Measurements from ENCODE around the gene GTF3C4.

The GTF3C4 gene, protein sequence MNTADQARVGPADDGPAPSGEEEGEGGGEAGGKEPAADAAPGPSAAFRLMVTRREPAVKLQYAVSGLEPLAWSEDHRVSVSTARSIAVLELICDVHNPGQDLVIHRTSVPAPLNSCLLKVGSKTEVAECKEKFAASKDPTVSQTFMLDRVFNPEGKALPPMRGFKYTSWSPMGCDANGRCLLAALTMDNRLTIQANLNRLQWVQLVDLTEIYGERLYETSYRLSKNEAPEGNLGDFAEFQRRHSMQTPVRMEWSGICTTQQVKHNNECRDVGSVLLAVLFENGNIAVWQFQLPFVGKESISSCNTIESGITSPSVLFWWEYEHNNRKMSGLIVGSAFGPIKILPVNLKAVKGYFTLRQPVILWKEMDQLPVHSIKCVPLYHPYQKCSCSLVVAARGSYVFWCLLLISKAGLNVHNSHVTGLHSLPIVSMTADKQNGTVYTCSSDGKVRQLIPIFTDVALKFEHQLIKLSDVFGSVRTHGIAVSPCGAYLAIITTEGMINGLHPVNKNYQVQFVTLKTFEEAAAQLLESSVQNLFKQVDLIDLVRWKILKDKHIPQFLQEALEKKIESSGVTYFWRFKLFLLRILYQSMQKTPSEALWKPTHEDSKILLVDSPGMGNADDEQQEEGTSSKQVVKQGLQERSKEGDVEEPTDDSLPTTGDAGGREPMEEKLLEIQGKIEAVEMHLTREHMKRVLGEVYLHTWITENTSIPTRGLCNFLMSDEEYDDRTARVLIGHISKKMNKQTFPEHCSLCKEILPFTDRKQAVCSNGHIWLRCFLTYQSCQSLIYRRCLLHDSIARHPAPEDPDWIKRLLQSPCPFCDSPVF

DNA sequence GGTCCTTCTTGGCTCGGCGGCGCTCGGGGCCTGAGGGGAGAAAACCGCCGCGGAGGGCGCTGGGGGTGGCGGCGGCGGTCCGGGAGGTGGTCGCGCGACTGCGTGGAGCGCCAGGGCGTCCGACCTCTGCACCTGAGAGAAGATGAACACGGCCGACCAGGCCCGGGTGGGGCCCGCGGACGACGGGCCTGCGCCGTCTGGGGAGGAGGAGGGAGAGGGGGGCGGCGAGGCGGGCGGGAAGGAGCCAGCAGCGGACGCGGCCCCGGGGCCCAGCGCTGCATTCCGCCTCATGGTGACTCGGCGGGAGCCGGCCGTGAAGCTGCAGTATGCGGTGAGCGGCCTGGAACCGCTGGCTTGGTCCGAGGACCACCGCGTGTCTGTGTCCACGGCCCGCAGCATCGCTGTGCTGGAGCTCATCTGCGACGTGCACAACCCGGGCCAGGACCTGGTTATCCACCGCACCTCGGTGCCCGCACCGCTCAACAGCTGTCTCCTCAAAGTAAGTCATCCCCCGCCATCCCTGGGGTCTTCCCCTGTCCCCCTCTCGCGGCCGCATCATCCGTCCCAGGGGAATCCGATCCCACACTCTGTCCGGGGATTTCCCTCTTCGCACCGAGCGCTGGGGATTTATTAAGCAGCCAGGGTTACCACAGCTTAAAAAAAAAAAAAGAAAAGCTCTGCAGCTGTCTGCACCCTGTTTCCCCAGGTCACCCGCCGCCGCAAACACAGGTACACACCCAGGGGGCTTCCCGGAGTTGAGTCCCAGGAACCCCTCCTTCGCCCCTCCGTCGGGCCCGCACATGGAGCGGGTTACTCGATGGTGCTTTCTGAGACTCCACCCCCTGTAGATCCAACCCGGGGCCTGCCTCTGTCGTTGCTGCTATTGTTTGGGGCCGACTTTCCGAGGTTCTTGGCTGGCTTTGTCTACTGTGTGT, at the start of gene GTF3C4:
Gene GTF3C4 (plus strand): TSS at position 8 of the 935 bp plus-strand sequence. CDS start 135 bp downstream, at position 143.
- DNase-seq (ENCODE audit: low spot score): peak; percentile 8

DNA sequence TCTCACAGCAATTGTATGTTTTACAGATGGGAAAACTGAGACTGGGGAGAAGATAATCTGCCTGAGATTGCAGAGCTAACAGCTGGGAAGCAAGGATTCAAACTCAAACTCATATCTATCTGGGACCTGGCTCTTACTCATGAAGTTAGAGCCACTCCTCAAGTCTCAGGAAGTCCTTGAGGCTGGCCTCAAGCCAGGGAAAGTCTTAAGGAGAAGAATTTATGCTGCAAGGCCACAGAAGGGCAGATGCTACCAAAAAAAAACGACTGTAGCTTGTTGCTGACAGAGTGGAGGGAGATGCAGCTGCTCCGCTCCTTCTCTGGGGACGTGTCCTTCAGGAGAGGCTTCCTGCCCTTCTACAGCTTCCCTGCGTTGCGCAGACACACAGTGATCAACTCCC, 48.1 kb upstream of the GTF3C4 start:
- no peak for DNase-seq (ENCODE audit: low spot score)

- no peak for DNase-seq (ENCODE audit: low spot score)
Observed at GRCh38 chr9:132626285-132626684, 44.0 kb upstream of the GTF3C4 start.

DNA sequence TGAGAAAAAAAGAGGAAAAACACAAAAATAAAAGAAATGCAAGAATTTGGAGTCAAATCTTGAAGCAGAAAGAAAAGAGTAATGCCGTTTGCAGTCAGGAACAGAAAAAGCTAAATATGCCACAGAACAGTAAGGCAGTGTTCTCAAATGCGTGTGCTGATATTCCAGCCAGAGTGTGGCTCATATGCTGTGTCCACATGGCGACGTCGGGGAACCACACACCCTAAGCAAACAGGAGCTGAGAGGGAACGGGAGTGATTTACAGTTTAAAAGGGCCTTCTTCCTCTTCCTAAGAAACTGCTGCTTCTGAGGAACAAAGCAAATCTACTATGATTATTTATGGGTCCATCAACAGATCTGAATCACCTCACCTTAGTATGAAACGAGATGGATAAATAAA, 43.2 kb upstream of the GTF3C4 start:
- DNase-seq (ENCODE audit: low spot score): no peak

DNA sequence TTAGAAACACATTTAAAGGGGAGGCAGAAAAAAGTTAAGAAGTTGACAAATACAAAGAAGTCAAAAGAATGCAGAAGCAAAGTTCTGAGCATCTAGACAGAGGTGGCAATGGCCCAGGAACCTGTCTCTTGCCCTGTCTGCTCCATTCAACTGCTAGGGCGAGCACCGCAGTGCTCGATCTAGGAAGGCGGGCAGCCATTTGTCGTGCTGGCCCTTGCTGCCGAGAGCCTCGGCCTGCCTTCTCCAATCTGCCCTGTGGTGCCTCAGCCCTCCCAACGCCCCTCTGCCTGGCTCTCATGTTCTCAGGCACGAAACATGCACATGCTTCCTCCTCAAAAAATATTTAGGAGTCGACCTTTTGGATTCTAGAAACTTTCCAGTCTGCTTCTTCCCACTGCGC, 42.7 kb upstream of the GTF3C4 start:
- no peak for DNase-seq (ENCODE audit: low spot score)

- DNase-seq (ENCODE audit: low spot score): no peak
Observed at GRCh38 chr9:132628746-132629145, 41.5 kb upstream of the GTF3C4 start.

- DNase-seq (ENCODE audit: low spot score): no peak
Observed at GRCh38 chr9:132630116-132630515, 40.1 kb upstream of the GTF3C4 start.

GRCh38 chr9:132630811-132631210, 39.5 kb upstream of the GTF3C4 start:
- no peak for DNase-seq (ENCODE audit: low spot score)

GRCh38 chr9:132631280-132631679, 39.0 kb upstream of the GTF3C4 start:
- no peak for DNase-seq (ENCODE audit: low spot score)

DNA sequence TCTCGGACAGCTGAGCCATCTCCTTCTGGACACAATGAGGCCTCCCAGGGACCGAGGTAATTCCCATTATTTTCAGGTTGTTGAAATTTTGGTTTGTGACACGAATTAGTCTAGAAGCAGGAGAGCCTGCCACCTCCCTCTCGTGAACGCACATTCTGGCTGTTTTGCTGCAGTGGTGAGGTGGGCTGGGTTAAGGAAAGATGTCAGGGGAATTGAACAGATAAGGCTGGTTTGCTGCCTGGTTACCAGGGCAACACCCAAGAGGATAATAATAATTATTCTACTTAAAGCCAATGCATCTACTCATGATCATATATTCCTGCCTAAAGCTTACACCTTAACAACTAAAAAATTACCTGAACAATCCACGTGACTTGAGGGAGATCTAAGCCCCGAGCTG, 38.6 kb upstream of the GTF3C4 start:
- DNase-seq (ENCODE audit: low spot score): no peak

DNA sequence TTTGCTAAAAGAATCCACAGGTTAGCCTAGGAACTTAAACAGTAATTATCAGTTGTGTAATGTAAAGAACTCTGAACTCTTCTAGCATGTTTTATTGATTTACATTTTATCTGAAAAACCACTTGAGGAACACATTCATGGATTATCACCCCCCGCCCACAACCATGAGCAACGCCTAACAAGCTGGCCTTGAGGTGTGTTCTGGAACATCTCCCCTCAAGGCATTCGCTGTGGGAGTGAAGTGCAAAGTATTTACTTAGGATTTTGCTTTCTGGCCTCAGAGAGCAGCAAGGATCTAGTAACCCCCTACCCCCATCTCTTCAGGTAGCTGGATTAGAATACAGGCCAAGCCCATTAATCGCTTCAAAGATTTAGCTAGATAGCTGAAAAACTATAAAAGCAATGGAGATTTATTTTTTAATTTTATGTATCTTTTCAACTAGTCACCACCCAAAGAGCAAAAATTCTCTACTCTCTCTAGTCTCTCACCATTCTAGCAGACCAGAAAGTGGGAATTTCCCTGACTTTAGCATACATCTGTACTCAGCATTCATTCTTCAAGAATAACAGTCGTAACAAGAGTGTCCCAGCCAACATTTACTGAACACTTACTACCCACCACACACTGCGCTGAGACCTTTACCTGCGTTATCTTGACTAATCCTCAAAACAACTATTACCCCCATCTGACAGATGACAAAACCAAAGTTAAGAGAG, 37.7 kb upstream of the GTF3C4 start:
- DNase-seq (ENCODE audit: low spot score): no peak

DNA sequence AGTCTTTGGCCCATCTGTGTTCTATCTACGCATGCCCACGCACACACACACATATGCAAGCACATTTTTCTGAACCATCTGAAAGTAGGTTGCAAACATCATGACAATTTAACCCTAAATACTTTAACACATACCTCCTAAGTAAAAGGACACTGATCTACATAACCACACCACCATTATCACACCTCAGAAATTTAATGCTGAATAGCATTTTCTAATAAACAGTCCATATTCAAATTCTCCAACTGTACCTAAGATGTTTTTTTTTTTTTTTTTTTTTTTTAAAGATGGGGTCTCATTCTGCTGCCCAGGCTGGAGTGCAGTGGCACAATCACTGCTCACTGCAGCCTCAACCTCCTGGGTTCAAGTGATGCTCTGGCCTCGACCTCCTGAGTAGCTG, 35.9 kb upstream of the GTF3C4 start:
- no peak for DNase-seq (ENCODE audit: low spot score)

DNA sequence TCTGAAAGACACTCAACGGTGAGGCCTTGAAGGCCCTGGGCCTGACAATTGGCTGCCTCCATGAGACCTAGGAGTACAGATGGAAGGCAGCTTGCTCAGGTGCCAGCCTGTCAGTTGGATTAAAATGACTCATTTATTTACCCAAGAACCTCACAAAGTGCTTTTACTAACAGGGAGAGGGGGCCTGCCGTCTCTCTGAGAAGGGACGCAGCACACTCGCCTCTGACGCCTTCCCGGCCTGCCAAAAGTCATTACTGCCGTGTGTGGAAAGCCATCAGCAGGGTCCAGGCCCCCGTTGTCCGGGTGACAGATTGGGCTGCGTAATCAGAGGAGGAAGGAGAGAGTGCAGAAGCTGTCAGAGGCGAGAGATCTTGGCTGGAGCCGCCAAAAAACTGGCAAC, 32.9 kb upstream of the GTF3C4 start:
- DNase-seq (ENCODE audit: low spot score): no peak

DNA sequence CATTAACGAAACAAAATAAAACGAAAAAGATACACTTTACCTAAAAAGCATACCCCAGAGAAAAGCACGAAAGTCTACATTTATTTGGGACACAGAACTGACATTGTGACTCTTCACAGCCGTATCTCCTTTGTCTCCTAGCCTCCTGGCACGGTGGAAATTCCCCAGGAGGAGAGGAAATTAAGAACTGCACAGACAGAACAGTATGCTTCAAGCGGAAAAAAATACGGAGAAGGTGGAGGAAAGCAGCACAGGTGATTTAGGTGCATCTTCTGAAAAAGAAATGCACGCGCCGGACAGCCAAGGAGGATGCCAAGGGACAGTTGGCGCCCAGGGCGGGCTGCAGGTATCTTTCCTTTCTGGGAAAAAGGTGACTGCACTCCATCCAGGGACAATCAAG, 32.5 kb upstream of the GTF3C4 start:
- no peak for DNase-seq (ENCODE audit: low spot score)

GRCh38 chr9:132638240-132638639, 32.0 kb upstream of the GTF3C4 start:
- DNase-seq (ENCODE audit: low spot score): no peak

DNA sequence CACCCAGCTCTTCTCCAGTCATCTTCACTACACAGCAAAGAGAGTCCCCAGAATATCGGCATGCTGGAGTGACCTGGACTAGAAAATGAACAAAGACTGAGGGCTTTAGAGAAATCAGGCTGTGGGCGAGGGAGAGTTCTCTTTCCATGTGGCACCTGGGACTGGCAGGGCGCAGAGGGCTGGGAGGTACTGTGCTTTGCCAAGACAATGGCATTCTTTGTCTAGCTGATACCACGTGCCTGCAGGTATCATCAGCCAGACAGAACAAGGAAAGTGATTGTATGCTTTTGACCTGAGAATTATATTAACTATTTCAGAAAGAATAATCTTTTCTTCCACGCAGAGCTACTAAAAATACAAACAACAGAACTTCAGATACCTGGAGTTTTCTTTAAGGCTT, 30.9 kb upstream of the GTF3C4 start:
- no peak for DNase-seq (ENCODE audit: low spot score)

DNA sequence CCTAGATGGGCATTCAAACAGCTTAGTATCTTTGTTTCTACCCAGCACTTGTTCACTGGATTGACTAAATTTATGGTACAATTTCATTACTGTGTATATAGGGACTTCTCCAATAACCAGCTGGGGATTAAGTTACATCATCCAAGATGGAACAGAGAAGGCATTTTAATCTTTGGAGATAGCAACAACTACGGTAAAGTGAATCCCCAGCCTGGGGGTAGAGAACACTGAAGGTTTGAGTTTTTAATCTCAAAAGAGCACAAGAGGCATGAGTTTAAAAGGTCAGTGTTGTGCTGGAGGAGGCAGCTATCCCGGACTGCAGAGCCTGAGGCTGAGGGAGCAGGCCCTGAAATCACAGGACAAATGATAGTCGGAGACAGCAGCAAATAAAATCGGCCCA, 29.0 kb upstream of the GTF3C4 start:
- DNase-seq (ENCODE audit: low spot score): no peak

DNA sequence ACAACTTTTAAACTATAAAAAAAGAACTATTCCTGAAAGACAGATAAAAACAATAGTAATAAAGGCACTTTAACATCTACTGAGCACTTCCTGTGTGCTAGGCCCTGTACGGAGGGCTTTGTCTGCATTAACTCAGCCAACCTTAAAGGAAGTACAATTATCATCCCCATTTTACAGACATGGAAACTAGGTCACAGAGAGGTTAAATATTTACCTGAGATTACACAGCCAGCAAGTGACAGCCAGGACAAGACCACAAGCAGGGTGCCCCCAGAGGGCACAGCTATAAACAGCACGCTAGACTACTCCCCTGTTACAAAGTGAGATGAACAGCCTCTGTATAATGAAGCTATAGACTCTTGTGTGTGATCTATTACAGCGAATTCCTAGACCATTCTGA, 26.0 kb upstream of the GTF3C4 start:
- DNase-seq (ENCODE audit: low spot score): no peak

DNA sequence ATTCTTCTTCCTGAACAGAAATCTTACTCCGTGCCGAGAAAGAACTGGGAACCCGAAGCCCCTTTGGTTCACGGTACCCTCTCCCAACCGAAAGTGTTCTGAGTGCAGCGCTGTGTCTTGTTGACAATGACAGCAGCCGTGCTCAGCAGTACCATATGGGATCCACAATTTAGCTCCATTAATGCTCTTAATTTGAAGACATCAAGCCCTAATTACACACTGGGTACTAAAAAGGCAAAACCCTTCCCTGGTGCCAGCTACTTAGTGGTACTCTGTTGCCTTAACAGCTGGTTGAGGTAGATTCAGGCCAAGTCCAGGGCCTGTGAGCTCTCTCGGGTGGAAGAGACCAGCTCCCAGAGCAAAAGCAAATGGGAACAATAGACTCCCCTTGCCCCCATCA, 25.0 kb upstream of the GTF3C4 start:
- DNase-seq (ENCODE audit: low spot score): no peak

DNA sequence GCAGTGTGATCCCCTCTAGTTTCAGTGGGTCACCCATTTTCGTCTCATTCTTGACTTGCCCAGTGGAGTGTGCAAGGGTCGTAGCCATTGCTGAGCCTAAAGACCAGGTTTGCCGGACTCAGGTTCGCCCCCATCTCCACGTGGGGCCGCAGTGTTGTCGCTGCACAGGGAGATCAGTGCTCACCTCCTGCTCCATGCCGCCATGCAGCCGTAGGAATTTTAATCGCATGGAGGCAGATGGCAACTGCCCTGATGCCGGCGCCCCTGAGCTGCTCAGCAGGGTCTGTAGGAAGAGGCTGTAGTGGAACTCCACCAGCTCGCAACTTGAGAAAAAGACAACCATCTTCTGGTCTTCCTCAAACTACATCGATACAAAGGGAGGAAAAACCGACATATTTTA, 24.6 kb upstream of the GTF3C4 start:
- no peak for DNase-seq (ENCODE audit: low spot score)

DNA sequence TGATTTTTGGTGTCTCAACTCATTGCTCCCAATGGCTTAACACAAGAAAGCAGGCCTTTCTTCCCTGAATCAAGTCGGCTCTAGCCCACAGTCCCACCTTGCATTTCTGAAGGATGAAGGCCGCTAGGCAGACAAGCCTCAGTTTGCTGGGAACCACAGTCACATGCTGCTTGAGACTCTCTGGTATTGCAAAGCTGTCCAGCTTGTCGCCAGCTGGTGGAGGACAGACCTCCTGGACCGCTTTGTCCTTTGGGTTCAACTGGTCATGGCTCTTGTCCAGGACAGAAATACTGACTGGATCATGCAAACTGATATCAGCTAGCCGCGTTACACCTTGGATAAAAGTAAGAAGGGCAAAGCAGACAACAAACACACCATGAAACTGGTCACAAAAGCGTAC, 23.5 kb upstream of the GTF3C4 start:
- DNase-seq (ENCODE audit: low spot score): no peak

DNA sequence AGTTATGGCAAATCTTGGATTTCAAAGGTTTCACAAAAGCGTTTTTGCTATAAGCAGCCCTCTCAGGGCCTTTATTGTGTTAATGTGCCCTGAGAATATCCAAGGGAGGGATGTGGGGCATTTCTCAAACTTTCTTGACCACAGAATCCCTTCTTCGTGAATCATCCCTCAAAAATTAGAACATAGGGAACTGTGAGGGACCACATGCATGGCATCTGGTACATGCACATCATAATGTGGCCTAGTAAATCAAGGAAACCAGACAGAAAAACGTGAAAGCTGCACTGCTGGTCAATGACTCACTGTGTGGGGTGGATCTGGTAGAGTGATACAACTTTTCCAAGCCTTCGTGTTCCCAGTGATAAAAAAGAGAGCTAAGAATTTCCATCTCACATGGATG, 22.9 kb upstream of the GTF3C4 start:
- DNase-seq (ENCODE audit: low spot score): no peak
